DOHH2 (cell line): ENCODE data around the gene NKG7.

Experiments used
- EZH2phosphoT487 ChIP-seq: fragments of 200-600 bp; sonication (generic); IDR thresholded peaks from 2 replicates; pipeline ENCODE4 v1.6.1; 2017; ENCODE audit warnings: borderline replicate concordance, mild to moderate bottlenecking, antibody characterized with exemption, low read length, moderate library complexity, mixed read lengths
- TF ChIP-seq, protein P1 (sequence below): fragments of 200-600 bp; sonication (generic); IDR thresholded peaks from one replicate; pipeline ENCODE4 v1.5.1; 2014; ENCODE audit warnings: antibody characterized with exemption, mild to moderate bottlenecking, low read depth, low read length; ENCODE audit not compliant: poor library complexity, severe bottlenecking

GRCh38 chr19:51421229-51422052 lies 49.0 kb upstream of the NKG7 start:
- TF ChIP-seq, protein P1, sequence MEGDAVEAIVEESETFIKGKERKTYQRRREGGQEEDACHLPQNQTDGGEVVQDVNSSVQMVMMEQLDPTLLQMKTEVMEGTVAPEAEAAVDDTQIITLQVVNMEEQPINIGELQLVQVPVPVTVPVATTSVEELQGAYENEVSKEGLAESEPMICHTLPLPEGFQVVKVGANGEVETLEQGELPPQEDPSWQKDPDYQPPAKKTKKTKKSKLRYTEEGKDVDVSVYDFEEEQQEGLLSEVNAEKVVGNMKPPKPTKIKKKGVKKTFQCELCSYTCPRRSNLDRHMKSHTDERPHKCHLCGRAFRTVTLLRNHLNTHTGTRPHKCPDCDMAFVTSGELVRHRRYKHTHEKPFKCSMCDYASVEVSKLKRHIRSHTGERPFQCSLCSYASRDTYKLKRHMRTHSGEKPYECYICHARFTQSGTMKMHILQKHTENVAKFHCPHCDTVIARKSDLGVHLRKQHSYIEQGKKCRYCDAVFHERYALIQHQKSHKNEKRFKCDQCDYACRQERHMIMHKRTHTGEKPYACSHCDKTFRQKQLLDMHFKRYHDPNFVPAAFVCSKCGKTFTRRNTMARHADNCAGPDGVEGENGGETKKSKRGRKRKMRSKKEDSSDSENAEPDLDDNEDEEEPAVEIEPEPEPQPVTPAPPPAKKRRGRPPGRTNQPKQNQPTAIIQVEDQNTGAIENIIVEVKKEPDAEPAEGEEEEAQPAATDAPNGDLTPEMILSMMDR = no peak
- TF ChIP-seq EZH2phosphoT487 = no peak
